OCI-LY7 (cell line): ENCODE results near the gene VAMP4. TPM values are rescaled to one million over a fixed set of nuclear protein-coding genes. Genes with fewer than 3 reads are reported as not detected.

ENCODE experiments used
- BruUV-seq: library from RNA; stranded (reverse); fragments of 400-500 nt; replicated peaks from 2 replicates; lab custom pipeline; 2021; lab: Mats Ljungman, UMichigan
- CTCF ChIA-PET: fragments of 300-600 bp; sonication (Branson Sonifier 250); formaldehyde crosslinking; loops from one replicate; lab custom pipeline; 2022; ENCODE audit warnings: antibody characterized with exemption; ENCODE audit not compliant: unreplicated experiment; lab: Charles Lee
- POLR2A ChIA-PET: fragments of 300-600 bp; sonication (Branson Sonifier 250); formaldehyde crosslinking; loops from one replicate; lab custom pipeline; 2022; ENCODE audit warnings: antibody characterized with exemption; lab: Charles Lee
- DNase-seq: peaks from one replicate; pipeline ENCODE4 v3.0.0-alpha.2; 2015; ENCODE audit warnings: low spot score
- H2AFZ ChIP-seq: fragments of 200-600 bp; sonication (generic), shearing (Covaris generic); 2 replicates; pipeline ENCODE4 v1.6.1; 2014; ENCODE audit warnings: mild to moderate bottlenecking, antibody characterized with exemption, low read length, moderate library complexity
- H3K27ac ChIP-seq: fragments of 200-600 bp; sonication (generic); 2 replicates; pipeline ENCODE4 v1.5.1; 2014; ENCODE audit warnings: mixed run types, low read depth, mild to moderate bottlenecking, moderate library complexity, low read length, inconsistent platforms; ENCODE audit not compliant: poor library complexity, severe bottlenecking
- H3K36me3 ChIP-seq: fragments of 200-600 bp; sonication (generic); 2 replicates; pipeline ENCODE4 v1.6.1; 2014; ENCODE audit warnings: mild to moderate bottlenecking, antibody characterized with exemption, low read length, moderate library complexity, mixed read lengths; ENCODE audit not compliant: insufficient read depth
- H3K4me1 ChIP-seq: fragments of 200-600 bp; sonication (generic); 2 replicates; pipeline ENCODE4 v1.5.1; 2014; ENCODE audit warnings: mild to moderate bottlenecking, low read length; ENCODE audit not compliant: insufficient read depth, poor library complexity, severe bottlenecking
- H3K4me2 ChIP-seq: fragments of 200-600 bp; sonication (generic); 2 replicates; pipeline ENCODE4 v1.6.1; 2014; ENCODE audit warnings: mild to moderate bottlenecking, low read length
- H3K4me3 ChIP-seq: fragments of 200-600 bp; sonication (generic); 2 replicates; pipeline ENCODE4 v1.5.1; 2014; ENCODE audit warnings: mild to moderate bottlenecking, low read depth, low read length; ENCODE audit not compliant: poor library complexity, severe bottlenecking
- H3K79me2 ChIP-seq: fragments of 200-600 bp; sonication (generic); 2 replicates; pipeline ENCODE4 v1.6.1; 2016; ENCODE audit warnings: low read depth, mild to moderate bottlenecking, low read length, moderate library complexity, mixed read lengths; ENCODE audit not compliant: insufficient read depth
- H3K9me2 ChIP-seq: fragments of 200-600 bp; sonication (generic); 2 replicates; pipeline ENCODE4 v1.6.1; 2016; ENCODE audit warnings: mild to moderate bottlenecking, low read length, mixed read lengths; ENCODE audit not compliant: insufficient read depth
- H3K9me3 ChIP-seq: fragments of 200-600 bp; sonication (generic); 2 replicates; pipeline ENCODE4 v1.6.1; 2014; ENCODE audit warnings: mild to moderate bottlenecking, mixed run types, low read length, mixed read lengths
- H4K20me1 ChIP-seq: fragments of 200-600 bp; sonication (generic); 2 replicates; pipeline ENCODE4 v1.6.1; 2014; ENCODE audit warnings: mild to moderate bottlenecking, antibody characterized with exemption, low read length, moderate library complexity, mixed read lengths; ENCODE audit not compliant: insufficient read depth
- CTCF ChIP-seq: fragments of 200-600 bp; sonication (generic); conservative IDR thresholded peaks from 2 replicates; pipeline ENCODE4 v1.5.1; 2014; ENCODE audit warnings: mild to moderate bottlenecking, antibody characterized with exemption, low read length, moderate library complexity, mixed read lengths
- EZH2phosphoT487 ChIP-seq: fragments of 200-600 bp; sonication (generic); IDR thresholded peaks from 2 replicates; pipeline ENCODE4 v1.6.1; 2018; ENCODE audit warnings: low read depth, borderline replicate concordance, mild to moderate bottlenecking, mixed run types, antibody characterized with exemption, low read length, moderate library complexity, mixed read lengths
- intact Hi-C: fragments of 100-400 bp; cut with micrococcal nuclease; formaldehyde crosslinking; loops from one replicate; pipeline ENCODE4 v1.10.0; 2022; ENCODE audit not compliant: unreplicated experiment
- total RNA-seq, 2 experiments: library from RNA; depleted of rRNA in 1 of 2; stranded (reverse); fragments of >200 nt in 1 of 2; shearing (Covaris generic) in 1 of 2; gene quantifications; 2 replicates each; pipeline ENCODE4 v1.2.3, GENCODE V29; 2014 to 2022

VAMP4 gene
- total RNA-seq, 2 experiments from 2014 or later, result 3.4 to 7.7 TPM

- no peak overlapping the region for H3K4me3 ChIP-seq
- H3K9me3 ChIP-seq, result 0 out of 2 replicates have a peak, but pooled peaks cover 4% of the 10 kb centered on the region
- TF ChIP-seq EZH2phosphoT487 (no peak), CTCF (no peak)
- no peak overlapping the region for H2AFZ ChIP-seq
- H4K20me1 ChIP-seq, result no peaks in the 10 kb centered on the region
- no peak for DNase-seq
- H3K79me2 ChIP-seq, result no peaks in the 10 kb centered on the region
- no peak overlapping the region for H3K27ac ChIP-seq
- H3K4me1 ChIP-seq, result no peaks in the 10 kb centered on the region
- no TSS peak for BruUV-seq
- H3K9me2 ChIP-seq, result no peaks in the 10 kb centered on the region
- intact Hi-C loops, result loop anchor here (10.0 kb wide), 1 partner anchor 62 kb away; the partner anchor contains the start of gene MYOC
- no peak overlapping the region for H3K4me2 ChIP-seq
- no peaks in the 10 kb centered on the region for H3K36me3 ChIP-seq
- ChIA-PET CTCF (no interaction called here), POLR2A (interaction anchor here (1.8 kb wide), 1 partner anchor 62 kb away, joined by 3 read pairs; no protein-coding TSS in a partner anchor)
Measured at GRCh38 chr1:171716616-171717015, 25.2 kb downstream of the VAMP4 start.

- H3K4me3 ChIP-seq, result no peak overlapping the region
- no peaks in the 10 kb centered on the region for H3K79me2 ChIP-seq
- DNase-seq, result peak; percentile 13
- ChIA-PET CTCF (no interaction called here), POLR2A (interaction anchor here (1.0 kb wide), 1 partner anchor 14 kb away, joined by 4 read pairs; no protein-coding TSS in a partner anchor)
- no peak overlapping the region for H2AFZ ChIP-seq
- H3K36me3 ChIP-seq, result no peaks in the 10 kb centered on the region
- intact Hi-C loops, result loop anchor here (10.0 kb wide), 1 partner anchor 61 kb away; the partner anchor contains the start of gene MYOC
- H3K27ac ChIP-seq, result no peak overlapping the region
- TF ChIP-seq CTCF (peak; percentile 75), EZH2phosphoT487 (no peak)
- H4K20me1 ChIP-seq, result no peaks in the 10 kb centered on the region
- H3K4me2 ChIP-seq, result no peak overlapping the region
- no peaks in the 10 kb centered on the region for H3K9me2 ChIP-seq
- no peaks in the 10 kb centered on the region for H3K4me1 ChIP-seq
- BruUV-seq, result no TSS peak
- no peaks in the 10 kb centered on the region for H3K9me3 ChIP-seq
Measured at GRCh38 chr1:171715813-171716251, 26.0 kb downstream of the VAMP4 start.

- H3K9me2 ChIP-seq, result no peaks in the 10 kb centered on the region
Measured at GRCh38 chr1:171712341-171712740, 29.5 kb downstream of the VAMP4 start.

More at GRCh38 chr1:171712341-171712740, 29.5 kb downstream of the VAMP4 start:
- ChIA-PET POLR2A (interaction anchor here (0.6 to 0.7 kb wide), 3 partner anchors 66 to 814 kb away, joined by 3 to 5 read pairs (median 5); no protein-coding TSS in a partner anchor), CTCF (no interaction called here)
- no peak overlapping the region for H2AFZ ChIP-seq
- BruUV-seq, result no TSS peak
- H3K4me2 ChIP-seq, result no peak overlapping the region
- no peaks in the 10 kb centered on the region for H3K36me3 ChIP-seq
- H3K27ac ChIP-seq, result no peak overlapping the region
- no peaks in the 10 kb centered on the region for H3K79me2 ChIP-seq
- no peaks in the 10 kb centered on the region for H3K4me1 ChIP-seq
- no peak for TF ChIP-seq CTCF
- no peak for TF ChIP-seq EZH2phosphoT487
- intact Hi-C loops, result loop anchor here (10.0 kb wide), 1 partner anchor 58 kb away; the partner anchor contains the start of gene MYOC
- no peaks in the 10 kb centered on the region for H4K20me1 ChIP-seq
- no peak overlapping the region for H3K4me3 ChIP-seq
- H3K9me3 ChIP-seq, result no peaks in the 10 kb centered on the region
- no peak for DNase-seq
